Right hindlimb (tissue), 1 donor: ENCODE data around the gene CHRM3.
"Not testable (repeated sequence)": the region's sequence is repeated elsewhere in the genome, so short reads cannot be mapped to it uniquely, and the experiment has no call there.

Experiments used
- DNase-seq: peaks from one replicate; pipeline ENCODE4 v3.0.0-alpha.2; 2018

Gene CHRM3

GRCh38 chr1:239386453-239387303 is at the start of gene CHRM3:
CHRM3 (plus strand) TSS chr1:239386568; CDS start chr1:239907452, 520,884 bp downstream.
- DNase-seq: peak; percentile 77

DNA sequence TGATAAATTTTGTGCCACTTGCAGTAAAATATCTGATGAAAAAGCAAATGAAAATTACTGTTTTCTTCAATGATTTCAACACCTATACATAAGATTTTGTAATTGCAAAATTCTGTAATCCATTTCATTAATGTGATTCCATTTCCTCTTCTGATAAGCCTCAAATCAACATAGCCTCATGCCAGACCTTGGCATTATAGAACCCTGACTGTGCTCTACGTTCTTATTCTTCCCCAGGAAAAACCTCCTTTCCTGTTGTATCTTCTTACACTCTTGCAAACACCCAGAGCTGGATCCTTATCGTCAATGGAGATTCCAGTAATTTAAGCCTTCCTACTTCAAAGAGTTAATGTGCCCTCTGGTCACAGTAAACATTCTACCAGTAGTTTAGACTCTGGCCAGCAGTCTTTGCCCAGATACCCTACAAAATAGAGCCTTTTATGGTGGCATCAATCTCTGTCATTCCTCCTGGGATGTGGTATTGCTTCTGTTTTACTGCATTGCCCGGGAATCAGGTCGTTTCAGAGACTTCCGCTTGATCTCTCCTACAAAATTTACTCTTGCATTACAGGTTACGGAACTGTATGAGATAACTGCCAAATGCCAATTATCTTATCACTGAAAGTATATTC is 48.5 kb upstream of the CHRM3 start:
- DNase-seq: no peak

DNA sequence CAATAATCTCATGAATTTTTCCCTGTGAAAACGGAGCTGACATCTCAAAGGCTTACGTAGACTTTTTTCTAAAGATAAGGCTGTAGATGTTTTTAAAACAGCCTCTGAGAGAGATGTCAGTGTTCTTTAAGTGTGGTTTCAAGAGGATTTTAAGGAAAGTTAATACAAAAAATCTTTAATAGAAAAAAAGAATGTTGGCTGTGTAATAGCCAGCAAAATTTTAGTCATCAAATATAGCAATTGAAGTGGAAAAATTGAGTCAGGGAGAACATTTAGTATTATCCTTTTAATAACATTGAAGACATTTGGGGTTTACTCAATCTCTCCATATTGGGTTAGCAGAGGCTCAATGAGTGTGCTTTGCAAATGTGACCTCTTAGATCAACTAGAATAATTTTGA is 38.6 kb upstream of the CHRM3 start:
- DNase-seq: no peak

DNA sequence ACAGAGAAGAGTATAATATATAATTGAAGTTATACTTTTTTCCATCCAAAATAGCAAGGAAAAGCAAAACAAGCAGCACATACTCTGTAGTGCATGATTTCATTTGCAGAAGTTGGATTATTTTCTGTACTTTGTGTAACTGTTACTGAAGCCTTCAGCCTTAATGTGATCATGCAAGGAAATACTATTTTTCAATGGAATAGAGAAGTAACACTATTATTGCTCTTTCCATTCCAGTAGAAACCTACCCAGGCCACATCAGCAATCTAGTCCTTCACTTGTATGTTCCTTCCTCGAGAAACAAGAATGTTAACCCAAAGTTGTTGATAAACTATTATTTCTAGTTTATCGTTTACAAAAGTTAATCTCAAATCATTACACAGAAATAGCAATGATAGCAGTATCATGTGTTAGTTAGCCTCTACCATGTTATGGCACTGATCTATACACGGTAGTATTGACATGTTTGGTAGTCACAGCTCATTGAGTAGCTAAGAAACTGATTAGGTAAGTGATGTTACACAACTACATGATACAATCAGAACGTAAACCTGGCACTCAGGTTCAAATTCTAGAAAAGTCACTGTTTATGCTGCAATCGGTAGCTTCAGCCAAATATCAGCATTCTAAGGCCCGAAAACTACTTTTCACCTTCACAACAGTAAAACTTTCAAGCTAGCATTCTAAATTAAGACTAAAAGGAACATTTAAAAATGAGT is 37.6 kb upstream of the CHRM3 start:
- DNase-seq: no peak

GRCh38 chr1:239349699-239350098 is 36.7 kb upstream of the CHRM3 start:
- DNase-seq: no peak

GRCh38 chr1:239353536-239353935 is 32.8 kb upstream of the CHRM3 start:
- no peak for DNase-seq

DNA sequence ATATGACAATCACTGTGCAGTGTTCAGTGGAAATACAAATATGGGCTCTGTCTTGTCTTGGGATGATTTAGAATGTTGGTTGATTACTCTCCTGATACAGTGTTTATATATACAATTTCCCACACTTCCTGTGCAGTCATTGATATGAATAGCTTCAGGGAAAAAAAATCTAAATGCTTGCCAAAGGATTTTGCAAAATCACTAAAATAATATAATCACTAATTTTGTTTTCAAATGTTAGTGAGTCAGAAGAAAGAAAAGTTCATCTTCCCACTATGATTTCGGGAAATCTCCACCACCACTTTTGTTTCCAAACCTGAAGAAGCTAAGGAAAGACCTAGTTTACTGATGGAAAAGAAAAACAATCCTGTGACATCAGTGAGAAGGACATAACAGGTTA is 32.1 kb upstream of the CHRM3 start:
- DNase-seq: no peak

- no peak for DNase-seq
Observed at GRCh38 chr1:239357867-239358266, 28.5 kb upstream of the CHRM3 start.

DNA sequence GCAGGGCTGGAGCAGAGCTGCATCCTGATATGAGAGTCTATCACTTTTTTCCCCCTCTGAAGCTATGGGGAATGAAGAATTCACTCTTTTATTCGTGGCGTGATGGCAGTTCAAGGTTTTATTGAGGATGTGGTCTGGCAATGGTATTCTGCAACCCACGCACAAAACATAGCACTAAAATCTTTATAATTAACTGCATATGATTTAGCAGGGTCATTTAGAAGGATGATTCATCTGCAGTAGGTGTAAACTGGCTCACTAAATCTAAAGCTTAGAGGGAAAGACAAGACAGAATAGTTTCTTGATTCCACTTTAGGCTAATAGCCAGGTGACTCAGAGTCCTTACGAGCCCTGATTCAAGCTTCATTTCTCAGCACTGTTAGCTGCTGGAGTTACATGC is 25.0 kb upstream of the CHRM3 start:
- DNase-seq: no peak

DNA sequence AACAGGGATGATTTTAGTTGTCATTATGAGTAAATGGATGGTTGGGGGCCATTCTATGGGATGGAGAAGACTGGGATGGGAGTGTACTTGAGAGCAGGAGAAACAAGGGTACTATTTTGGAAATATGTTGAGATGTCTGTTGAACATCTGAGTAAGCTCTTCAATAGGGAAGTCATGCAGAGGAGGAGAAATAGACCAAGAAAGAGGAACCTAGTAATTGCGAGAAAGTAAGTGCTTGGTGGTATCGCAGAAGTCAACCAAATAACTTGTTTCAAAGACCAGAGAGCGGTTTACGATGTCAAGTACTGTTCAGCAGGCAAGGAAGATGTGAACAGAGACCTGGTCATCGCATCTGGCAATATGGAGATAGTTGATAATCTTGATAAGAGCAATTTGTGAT is 22.4 kb upstream of the CHRM3 start:
- no peak for DNase-seq

GRCh38 chr1:239367196-239367810 is 19.1 kb upstream of the CHRM3 start:
- DNase-seq: no peak

GRCh38 chr1:239368436-239369109 is 17.8 kb upstream of the CHRM3 start:
- no peak for DNase-seq

- not testable (repeated sequence) for DNase-seq
Observed at GRCh38 chr1:239370869-239371268, 15.5 kb upstream of the CHRM3 start.

- no peak for DNase-seq
Observed at GRCh38 chr1:239382666-239383065, 3.7 kb upstream of the CHRM3 start.

DNA sequence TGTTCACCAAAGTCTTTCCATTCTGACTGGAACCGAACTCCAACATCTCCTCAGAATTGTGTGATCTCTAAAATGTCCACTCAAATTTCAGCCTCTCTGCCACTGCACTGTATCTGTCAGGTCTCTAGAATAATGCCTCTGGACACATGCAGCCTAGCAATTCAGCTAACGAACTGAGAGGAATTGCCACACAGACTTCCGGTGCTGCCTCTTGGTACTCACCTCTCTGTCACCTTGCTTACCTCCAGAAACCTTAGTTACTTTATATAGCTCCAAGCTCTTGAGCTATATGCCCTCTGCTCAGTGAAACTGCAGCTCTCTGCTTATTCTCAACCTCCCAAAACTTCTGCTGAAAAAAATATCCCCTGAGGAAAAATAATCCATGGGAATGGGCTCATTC is 2.7 kb upstream of the CHRM3 start:
- DNase-seq: no peak

DNA sequence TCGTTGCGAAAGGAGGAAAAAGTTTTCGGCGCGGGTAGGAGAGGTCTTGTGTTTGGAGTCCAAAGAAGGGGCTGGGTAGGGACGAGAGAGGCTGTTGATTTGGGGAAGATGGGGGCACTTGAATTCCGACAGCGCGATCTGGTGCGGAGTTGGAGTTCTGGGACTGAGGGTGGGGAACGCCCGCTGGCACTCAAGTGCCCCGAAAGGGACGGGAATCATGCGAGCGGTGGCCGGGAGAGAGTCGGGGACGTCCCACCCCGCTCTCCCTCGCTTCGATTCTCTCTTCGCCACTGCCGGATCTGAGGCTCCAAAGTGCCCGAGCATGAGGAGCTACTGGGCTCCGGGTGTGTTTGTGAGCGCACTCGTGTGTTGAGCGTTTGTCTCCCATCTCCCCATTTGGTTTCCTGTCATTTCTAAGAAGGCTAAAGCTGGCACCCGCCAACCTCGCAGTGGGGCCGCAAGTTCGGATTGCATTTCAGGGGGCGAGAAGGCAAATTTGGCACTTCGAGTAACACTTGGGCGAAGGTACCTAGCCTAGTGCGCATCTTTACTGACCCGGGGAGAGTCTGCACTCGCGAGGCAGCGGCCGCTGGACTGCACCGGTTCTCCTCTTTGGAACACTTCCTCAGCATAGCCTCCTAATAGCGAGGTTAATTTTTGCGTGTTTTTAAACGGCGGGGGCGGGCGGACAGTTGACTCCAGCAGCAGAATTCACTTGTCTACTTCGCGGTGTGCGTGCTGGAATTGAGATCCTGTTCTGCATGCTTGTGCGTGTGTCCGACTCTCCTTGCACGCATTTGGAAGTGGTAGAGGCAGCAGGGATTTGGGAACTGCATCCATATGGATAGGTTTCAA is 1.2 kb downstream of the CHRM3 start:
- DNase-seq: peak; percentile 43

GRCh38 chr1:239388159-239388485 is 1.8 kb downstream of the CHRM3 start:
- DNase-seq: no peak

DNA sequence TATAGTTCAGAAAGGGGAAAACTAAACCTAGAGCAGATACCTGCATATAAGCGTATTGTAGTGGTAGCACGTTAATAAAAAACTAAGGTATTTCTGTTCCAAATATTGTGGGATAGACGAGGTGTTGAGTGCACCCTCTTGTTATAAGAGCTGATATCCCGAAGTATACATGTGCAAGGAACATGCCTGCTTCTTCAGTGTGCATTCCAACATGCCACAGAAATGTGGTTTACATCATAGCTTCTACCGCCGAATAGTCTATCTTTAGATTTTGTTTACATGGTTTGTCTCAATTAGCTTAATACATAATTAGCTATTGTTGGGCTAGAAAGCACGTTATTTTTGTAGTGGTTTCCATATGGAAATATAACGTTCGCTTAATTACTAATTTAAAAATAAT is 2.2 kb downstream of the CHRM3 start:
- DNase-seq: no peak

- DNase-seq: no peak
Observed at GRCh38 chr1:239389703-239390102, 3.3 kb downstream of the CHRM3 start.

GRCh38 chr1:239392271-239392670 is 5.9 kb downstream of the CHRM3 start:
- DNase-seq: no peak

- DNase-seq: no peak
Observed at GRCh38 chr1:239394107-239394506, 7.7 kb downstream of the CHRM3 start.

DNA sequence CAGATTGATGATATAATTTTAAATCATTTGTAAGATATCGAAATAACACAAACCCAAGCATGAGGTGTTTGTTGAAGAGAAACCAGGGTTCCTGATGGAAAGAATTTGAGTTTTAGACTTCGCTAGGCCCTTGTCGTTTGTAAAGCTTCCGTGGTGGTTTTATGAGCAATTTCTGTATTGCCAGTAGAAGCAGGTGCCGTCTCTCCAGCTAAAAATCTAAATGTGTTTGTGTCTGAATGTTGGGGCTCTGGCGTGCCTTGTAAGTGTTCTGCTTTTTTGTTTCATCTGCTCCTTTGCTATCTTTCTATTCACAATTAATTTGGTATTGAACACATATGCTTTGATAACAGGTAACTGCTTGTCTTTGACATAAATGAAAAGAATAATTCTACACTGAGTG is 27.5 kb downstream of the CHRM3 start:
- DNase-seq: no peak
